H1 (cell line): ENCODE data around the gene SPARCL1. TPM values are rescaled to one million over a fixed set of nuclear protein-coding genes. Genes with fewer than 3 reads are reported as not detected.

ENCODE experiments used
- CTCF ChIA-PET: fragments of 300-600 bp; sonication (Branson Sonifier 250); formaldehyde crosslinking; loops from one replicate; lab custom pipeline; 2021; ENCODE audit not compliant: partially characterized antibody; lab: Charles Lee
- POLR2A ChIA-PET: fragments of 300-600 bp; sonication (Branson Sonifier 250); formaldehyde crosslinking; loops from one replicate; lab custom pipeline; 2021; ENCODE audit warnings: inconsistent platforms; ENCODE audit not compliant: partially characterized antibody; lab: Charles Lee
- DNase-seq, 2 experiments: peaks; one replicate each; pipeline versions ENCODE4 v3.0.0 to v3.0.0-alpha.2; 2010 to 2022; ENCODE audit warnings: low spot score in 2 of 2, low read depth in 1 of 2, mixed read lengths in 1 of 2
- FAIRE-seq: peaks from 2 replicates; lab custom pipeline; 2011; peaks lifted over from hg19 to GRCh38; lab: Jason Lieb, UNC
- H2AFZ ChIP-seq: 2 replicates; pipeline ENCODE4 v1.8.1; 2012; ENCODE audit warnings: low read length, inconsistent platforms
- H2AK5ac ChIP-seq: 2 replicates; pipeline ENCODE4 v1.6.1; 2013; ENCODE audit warnings: low read depth, low read length
- H2BK120ac ChIP-seq: replicated peaks from 2 replicates; pipeline ENCODE3; 2013; ENCODE audit warnings: low read depth, low read length, inconsistent platforms
- H2BK12ac ChIP-seq: 2 replicates; pipeline ENCODE4 v1.6.1; 2013; ENCODE audit warnings: low read depth, low read length
- H2BK15ac ChIP-seq: 2 replicates; pipeline ENCODE4 v1.6.1; 2013; ENCODE audit warnings: low read length
- H2BK20ac ChIP-seq: 2 replicates; pipeline ENCODE4 v1.6.1; 2013; ENCODE audit warnings: low read length
- H2BK5ac ChIP-seq: 2 replicates; pipeline ENCODE4 v1.6.1; 2013; ENCODE audit warnings: low read depth, low read length
- H3K14ac ChIP-seq: 2 replicates; pipeline ENCODE4 v1.6.1; 2013; ENCODE audit warnings: inconsistent platforms; ENCODE audit not compliant: insufficient read length
- H3K18ac ChIP-seq: 2 replicates; pipeline ENCODE4 v1.6.1; 2013; ENCODE audit warnings: low read length; ENCODE audit errors: extremely low read depth
- H3K23ac ChIP-seq: 2 replicates; pipeline ENCODE4 v1.6.1; 2013; ENCODE audit warnings: inconsistent platforms; ENCODE audit not compliant: insufficient read length
- H3K23me2 ChIP-seq: 2 replicates; pipeline ENCODE4 v1.6.1; 2013; ENCODE audit warnings: low read depth, low read length
- H3K27ac ChIP-seq: 2 replicates; pipeline ENCODE4 v1.6.1; 2011; ENCODE audit warnings: low read depth, low read length, inconsistent platforms
- H3K27me3 ChIP-seq, 4 experiments: replicated peaks in 1 of 4; 1 replicate in 1 of 4; 2 replicates in 3 of 4; pipeline versions ENCODE4 v1.6.1 to v1.8.1; 2011 to 2013; ENCODE audit warnings: low read length in 3 of 4, mild to moderate bottlenecking in 3 of 4, inconsistent platforms in 2 of 4, mixed read lengths in 2 of 4, moderate library complexity in 1 of 4; ENCODE audit not compliant: control insufficient read depth in 3 of 4, insufficient read depth in 3 of 4; ENCODE audit errors: extremely low read depth in 1 of 4
- H3K36me3 ChIP-seq, 4 experiments: 2 replicates each; pipeline versions ENCODE4 v1.6.1 to v1.8.1; 2011 to 2013; ENCODE audit warnings: mild to moderate bottlenecking in 4 of 4, low read length in 3 of 4, moderate library complexity in 2 of 4, control low read depth in 1 of 4, inconsistent platforms in 1 of 4; ENCODE audit not compliant: insufficient read depth in 4 of 4, control insufficient read depth in 2 of 4
- H3K4ac ChIP-seq: replicated peaks from 2 replicates; pipeline ENCODE3; 2013; ENCODE audit warnings: low read length, low read depth, mixed read lengths, inconsistent platforms; ENCODE audit not compliant: insufficient read length
- H3K4me1 ChIP-seq, 4 experiments: replicated peaks in 1 of 4; 1 replicate in 1 of 4; 2 replicates in 3 of 4; pipeline versions ENCODE4 v1.6.1 to v1.8.1; 2011 to 2013; ENCODE audit warnings: low read length in 3 of 4, inconsistent platforms in 2 of 4, mixed read lengths in 1 of 4; ENCODE audit not compliant: insufficient read depth in 4 of 4, control insufficient read depth in 3 of 4
- H3K4me2 ChIP-seq, 2 experiments: 2 replicates each; pipeline versions ENCODE4 v1.6.1 to v1.8.1; 2011 to 2013; ENCODE audit warnings: low read depth in 2 of 2, low read length in 2 of 2, control low read depth in 1 of 2, inconsistent platforms in 1 of 2, mild to moderate bottlenecking in 1 of 2; ENCODE audit not compliant: insufficient read depth in 1 of 2
- H3K4me3 ChIP-seq, 4 experiments: fragments of 200-600, 300-600 bp in 1 of 4; sonication (generic), shearing (Covaris generic), sonication (Bioruptor Twin) in 1 of 4; 2 replicates each; pipeline versions ENCODE4 v1.5.1 to v1.8.1; 2011 to 2016; ENCODE audit warnings: low read length in 4 of 4, low read depth in 3 of 4, control low read depth in 2 of 4, inconsistent platforms in 2 of 4, mild to moderate bottlenecking in 2 of 4, mixed read lengths in 1 of 4, moderate library complexity in 1 of 4; ENCODE audit not compliant: insufficient read depth in 2 of 4; ENCODE audit errors: extremely low read depth in 1 of 4
- H3K56ac ChIP-seq: replicated peaks from 2 replicates; pipeline ENCODE3; 2013; ENCODE audit warnings: low read depth, mild to moderate bottlenecking, mixed read lengths, low read length, inconsistent platforms; ENCODE audit not compliant: insufficient read length
- H3K79me1 ChIP-seq: 2 replicates; pipeline ENCODE4 v1.6.1; 2013; ENCODE audit warnings: low read depth, low read length, control low read depth
- H3K79me2 ChIP-seq, 2 experiments: 2 replicates each; pipeline versions ENCODE4 v1.6.1 to v1.8.1; 2012 to 2013; ENCODE audit warnings: low read length in 2 of 2, mild to moderate bottlenecking in 2 of 2, inconsistent platforms in 1 of 2; ENCODE audit not compliant: insufficient read depth in 2 of 2, control insufficient read depth in 1 of 2
- H3K9ac ChIP-seq, 4 experiments: replicated peaks in 1 of 4; 1 replicate in 1 of 4; 2 replicates in 3 of 4; pipeline versions ENCODE4 v1.6.1 to v1.8.1; 2011 to 2013; ENCODE audit warnings: low read depth in 3 of 4, low read length in 3 of 4, control low read depth in 2 of 4, mild to moderate bottlenecking in 2 of 4, moderate library complexity in 2 of 4, inconsistent platforms in 1 of 4; ENCODE audit errors: extremely low read depth in 1 of 4
- H3K9me3 ChIP-seq, 2 experiments: 2 replicates each; pipeline versions ENCODE4 v1.6.1 to v1.8.1; 2012 to 2013; ENCODE audit warnings: mild to moderate bottlenecking in 2 of 2, moderate library complexity in 2 of 2, control low read depth in 1 of 2, inconsistent platforms in 1 of 2, low read depth in 1 of 2, low read length in 1 of 2, mixed read lengths in 1 of 2; ENCODE audit not compliant: insufficient read depth in 2 of 2
- H4K20me1 ChIP-seq, 2 experiments: replicated peaks in 1 of 2; 2 replicates each; pipeline versions ENCODE3 to v1.8.1; 2011 to 2013; ENCODE audit warnings: inconsistent platforms in 2 of 2, low read length in 2 of 2, mild to moderate bottlenecking in 1 of 2; ENCODE audit not compliant: insufficient read depth in 2 of 2, control insufficient read depth in 1 of 2
- H4K5ac ChIP-seq: 2 replicates; pipeline ENCODE4 v1.6.1; 2013; ENCODE audit warnings: low read length, low read depth, mixed read lengths, inconsistent platforms; ENCODE audit not compliant: insufficient read length
- H4K8ac ChIP-seq: 2 replicates; pipeline ENCODE4 v1.8.0; 2013; ENCODE audit warnings: mild to moderate bottlenecking, moderate library complexity, low read length, inconsistent platforms; ENCODE audit not compliant: insufficient read depth; ENCODE audit errors: extremely low read depth
- H4K91ac ChIP-seq: replicated peaks from 2 replicates; pipeline ENCODE3; 2013; ENCODE audit warnings: low read length, mixed read lengths, inconsistent platforms; ENCODE audit not compliant: insufficient read length
- CBX5 ChIP-seq: fragments of 300-800, 300-1000 bp; sonication (generic); IDR thresholded peaks from 2 replicates; pipeline ENCODE4 v1.7.1; 2016; ENCODE audit warnings: antibody characterized with exemption, low read length, low read depth
- CHD1 ChIP-seq: IDR thresholded peaks from 2 replicates; pipeline ENCODE4 v1.6.1; 2012; ENCODE audit warnings: low read depth, low read length, improper control_type of control experiment
- CHD2 ChIP-seq: IDR thresholded peaks from 2 replicates; pipeline ENCODE4 v1.6.1; 2012; ENCODE audit warnings: low read length, improper control_type of control experiment
- EGR1 ChIP-seq: IDR thresholded peaks from 2 replicates; pipeline ENCODE4 v1.6.1; 2011; ENCODE audit warnings: low read depth, low read length, borderline replicate concordance
- JUN ChIP-seq: IDR thresholded peaks from 2 replicates; pipeline ENCODE4 v1.6.1; 2011; ENCODE audit warnings: low read depth, mild to moderate bottlenecking, improper control_type of control experiment, low read length
- JUND ChIP-seq: IDR thresholded peaks from 2 replicates; pipeline ENCODE4 v1.6.1; 2011; ENCODE audit warnings: mild to moderate bottlenecking, improper control_type of control experiment, low read length
- KDM1A ChIP-seq: fragments of 200-600, 300-600 bp; sonication (generic); IDR thresholded peaks from 2 replicates; pipeline ENCODE4 v1.7.1; 2016; ENCODE audit warnings: mild to moderate bottlenecking, low read length, borderline replicate concordance
- PHF8 ChIP-seq: fragments of 200-600 bp; sonication (generic); conservative IDR thresholded peaks from 2 replicates; pipeline ENCODE4 v1.7.1; 2012; ENCODE audit warnings: low read depth, mild to moderate bottlenecking, inconsistent platforms, low read length, moderate library complexity
- RAD21 ChIP-seq, 2 experiments: IDR thresholded peaks in 1 of 2; conservative IDR thresholded peaks in 1 of 2; 2 replicates each; pipeline ENCODE4 v1.6.1; 2011; ENCODE audit warnings: low read depth in 2 of 2, low read length in 2 of 2, improper control_type of control experiment in 1 of 2, inconsistent platforms in 1 of 2, mild to moderate bottlenecking in 1 of 2, moderate library complexity in 1 of 2
- SP2 ChIP-seq: IDR thresholded peaks from 2 replicates; pipeline ENCODE4 v1.6.1; 2012; ENCODE audit warnings: mild to moderate bottlenecking, low read length, inconsistent platforms
- WGBS, 2 experiments: shearing (Covaris generic) in 1 of 2; methylation state at CpG; one replicate each; pipeline versions ENCODE4 v1.1.6 to v1.1.7; 2013 to 2015; ENCODE audit warnings: low lambda C conversion rate in 2 of 2, mixed read lengths in 2 of 2, inconsistent platforms in 1 of 2, low coverage in 1 of 2, missing lambda C conversion rate in 1 of 2; ENCODE audit not compliant: insufficient replicate concordance in 2 of 2, insufficient coverage in 1 of 2, insufficient read length in 1 of 2; ENCODE audit errors: extremely low coverage in 1 of 2, missing lambda C conversion rate in 1 of 2; 5-methylcytosine and 5-hydroxymethylcytosine counted together
- polyA plus RNA-seq, 7 experiments: library from polyadenylated mRNA; depleted of rRNA in 3 of 7; stranded (reverse) in 5 of 7; unstranded in 2 of 7; fragments of >200 nt in 5 of 7; fragments of 200-250 nt in 2 of 7; gene quantifications; 1 replicate in 5 of 7; 2 replicates in 1 of 7; 4 replicates in 1 of 7; pipeline versions ENCODE4 v1.2.1 to v1.2.3, GENCODE V29; 2011 to 2013; ENCODE audit warnings: missing spikeins in 2 of 7, mixed read lengths in 2 of 7
- total RNA-seq: library from RNA; stranded (reverse); fragmentation: NEBNext Ultra II Directional; extraction: Animal tissue kit (Norgen Biotek cat#: 25700); gene quantifications from 2 replicates; pipeline ENCODE4 v1.2.1, GENCODE V29; 2021
- TF ChIP-seq, protein P1 (sequence below): IDR thresholded peaks from 2 replicates; pipeline ENCODE4 v1.6.1; 2012; ENCODE audit warnings: low read length, inconsistent platforms

The SPARCL1 gene
- total and polyA plus RNA-seq, 2 of the 8 experiments (the other 6 are each of a cell fraction or from before 2014, with no cell fraction given) = 0.48 to 0.51 TPM

DNA sequence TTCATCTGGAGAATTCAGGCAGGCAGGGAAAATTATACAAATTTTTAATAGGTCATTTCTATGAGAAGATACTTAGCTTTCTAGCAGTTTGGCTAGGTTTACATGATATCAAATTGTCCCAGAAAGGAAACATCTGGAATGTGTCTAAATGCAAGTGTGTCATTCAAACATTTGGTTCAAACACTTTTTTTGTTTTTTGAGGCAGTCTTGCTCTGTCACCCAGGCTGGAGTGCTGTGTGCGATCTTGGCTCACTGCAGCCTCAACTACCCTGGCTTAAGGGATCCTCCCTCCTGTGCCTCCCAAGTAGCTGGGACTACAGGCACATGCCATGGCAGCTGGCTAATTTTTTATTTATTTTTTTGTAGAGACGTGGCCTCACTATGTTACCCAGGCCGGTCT lies 31.6 kb downstream of the SPARCL1 start:
- DNase-seq = no peak
- H2AFZ ChIP-seq = no peak overlapping the region
- POLR2A ChIA-PET = interaction anchor here (1.0 kb wide), 1 partner anchor 12 kb away, joined by 3 read pairs; no protein-coding TSS in a partner anchor
- no peaks in the 10 kb centered on the region for H3K23me2 ChIP-seq
- no peaks in the 10 kb centered on the region for H3K79me1 ChIP-seq
- FAIRE-seq = no peak
- H2BK120ac ChIP-seq = no peak overlapping the region
- H3K23ac ChIP-seq = no peak overlapping the region
- no peak overlapping the region for H2AK5ac ChIP-seq
- H3K9me3 ChIP-seq = no peaks in the 10 kb centered on the region
- no peak overlapping the region for H3K56ac ChIP-seq
- H2BK5ac ChIP-seq = no peak overlapping the region
- no peak overlapping the region for H2BK20ac ChIP-seq
- no peak overlapping the region for H4K91ac ChIP-seq
- no peak overlapping the region for H3K4ac ChIP-seq
- no peak overlapping the region for H2BK15ac ChIP-seq
- no peaks in the 10 kb centered on the region for H3K27me3 ChIP-seq
- no peak overlapping the region for H3K27ac ChIP-seq
- H3K4me3 ChIP-seq = no peak overlapping the region
- H2BK12ac ChIP-seq = no peak overlapping the region
- WGBS, 2 experiments = 94% methylated on average over 3 of the region's 3 CpGs; no CpG with 5 or more reads in 1 of the 2 experiments
- H3K18ac ChIP-seq = no peak overlapping the region
- CTCF ChIA-PET = interaction anchor here (0.9 to 2.8 kb wide), 18 partner anchors 9 to 351 kb away, joined by 3 to 13 read pairs (median 4); no protein-coding TSS in a partner anchor
- no peak for TF ChIP-seq SP2
- TF ChIP-seq EGR1 = no peak
- TF ChIP-seq JUN = no peak
- TF ChIP-seq JUND = no peak
- TF ChIP-seq CHD2 = no peak
- no peak for TF ChIP-seq KDM1A
- TF ChIP-seq, protein P1, sequence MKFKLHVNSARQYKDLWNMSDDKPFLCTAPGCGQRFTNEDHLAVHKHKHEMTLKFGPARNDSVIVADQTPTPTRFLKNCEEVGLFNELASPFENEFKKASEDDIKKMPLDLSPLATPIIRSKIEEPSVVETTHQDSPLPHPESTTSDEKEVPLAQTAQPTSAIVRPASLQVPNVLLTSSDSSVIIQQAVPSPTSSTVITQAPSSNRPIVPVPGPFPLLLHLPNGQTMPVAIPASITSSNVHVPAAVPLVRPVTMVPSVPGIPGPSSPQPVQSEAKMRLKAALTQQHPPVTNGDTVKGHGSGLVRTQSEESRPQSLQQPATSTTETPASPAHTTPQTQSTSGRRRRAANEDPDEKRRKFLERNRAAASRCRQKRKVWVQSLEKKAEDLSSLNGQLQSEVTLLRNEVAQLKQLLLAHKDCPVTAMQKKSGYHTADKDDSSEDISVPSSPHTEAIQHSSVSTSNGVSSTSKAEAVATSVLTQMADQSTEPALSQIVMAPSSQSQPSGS = no peak
- no peak for TF ChIP-seq RAD21 (IDR thresholded peaks at IDR 0.05 in 1 of 2, conservative IDR thresholded peaks at IDR 0.05 in 1 of 2; ENCODE audit: low read depth in 2 of 2, low read length in 2 of 2)
- TF ChIP-seq PHF8 = no peak
- no peak for TF ChIP-seq CHD1
- no peak for TF ChIP-seq CBX5
- no peak overlapping the region for H4K5ac ChIP-seq
- no peak overlapping the region for H3K4me2 ChIP-seq
- H3K9ac ChIP-seq = no peak overlapping the region
- H3K4me1 ChIP-seq = no peaks in the 10 kb centered on the region
- no peaks in the 10 kb centered on the region for H3K79me2 ChIP-seq
- H4K20me1 ChIP-seq = no peaks in the 10 kb centered on the region
- H4K8ac ChIP-seq = no peak overlapping the region
- no peak overlapping the region for H3K14ac ChIP-seq
- H3K36me3 ChIP-seq = no peaks in the 10 kb centered on the region
